Stomach (tissue), 9 donors: ENCODE results near the gene TM9SF2. TPM values are rescaled to one million over a fixed set of nuclear protein-coding genes. Genes with fewer than 3 reads are reported as not detected.

Experiments used
- DNase-seq, 2 donors: peaks; one replicate each; pipeline versions ENCODE4 v3.0.0 to v3.0.0-alpha.2; 2013 to 2019
- H3K27ac ChIP-seq, 5 donors: fragments of 200-600 bp in 4 of 5; sonication (generic) in 4 of 5; one replicate each; pipeline ENCODE4 v1.5.1; 2013 to 2019; ENCODE audit warnings: mild to moderate bottlenecking in 1 of 5, moderate library complexity in 1 of 5
- H3K27me3 ChIP-seq, 3 donors: fragments of 200-600 bp; sonication (generic); one replicate each; pipeline ENCODE4 v1.5.1; 2017 to 2019; ENCODE audit warnings: mixed run types in 1 of 3
- H3K36me3 ChIP-seq, 4 donors: fragments of 200-600 bp; sonication (generic); 1 replicate in 3 of 4; 2 replicates in 1 of 4; pipeline ENCODE4 v1.5.1; 2016 to 2019
- H3K4me1 ChIP-seq, 4 donors: fragments of 200-600 bp; sonication (generic); one replicate each; pipeline ENCODE4 v1.5.1; 2016 to 2019
- H3K4me3 ChIP-seq, 4 donors: fragments of 200-600 bp; sonication (generic) in 3 of 4; one replicate each; pipeline ENCODE4 v1.5.1; 2016 to 2019; ENCODE audit warnings: mild to moderate bottlenecking in 1 of 4
- H3K9me3 ChIP-seq, 4 donors: fragments of 200-600 bp; sonication (generic); one replicate each; pipeline ENCODE4 v1.5.1; 2016 to 2019
- CTCF ChIP-seq, 7 experiments: fragments of 450-650 bp in 4 of 7; fragments of 200-600 bp in 3 of 7; sonication (generic) in 3 of 7; IDR thresholded peaks; one replicate each; pipeline ENCODE4 v1.5.1; 2016 to 2019; ENCODE audit warnings: antibody characterized with exemption in 7 of 7, control low read depth in 2 of 7, mild to moderate bottlenecking in 1 of 7
- EP300 ChIP-seq: sonication (generic); formaldehyde crosslinking; IDR thresholded peaks from one replicate; pipeline ENCODE4 v1.6.1; 2017; ENCODE audit warnings: antibody characterized with exemption
- POLR2A ChIP-seq, 4 donors: fragments of 450-650 bp; IDR thresholded peaks; one replicate each; pipeline ENCODE4 v1.6.1; 2016; ENCODE audit warnings: antibody characterized with exemption in 4 of 4, control low read depth in 2 of 4, mild to moderate bottlenecking in 1 of 4, moderate library complexity in 1 of 4
- POLR2AphosphoS5 ChIP-seq, 3 donors: sonication (generic); formaldehyde crosslinking; IDR thresholded peaks; one replicate each; pipeline ENCODE4 v1.6.1; 2016; ENCODE audit warnings: antibody characterized with exemption in 3 of 3
- WGBS, 5 donors: extraction: QIAGEN DNeasy Blood & Tissue Kit in 3 of 5; methylation state at CpG; one replicate each; pipeline versions ENCODE4 v1.1.5 to v1.1.7; 2013 to 2018; 5-methylcytosine and 5-hydroxymethylcytosine counted together
- intact Hi-C: fragments of 100-400 bp; cut with DNase I; formaldehyde crosslinking; loops from one replicate; pipeline ENCODE4 v1.15.1; 2023; ENCODE audit warnings: low total_unique reads
- polyA plus RNA-seq, 3 donors: library from polyadenylated mRNA; stranded (reverse); fragments of 200-250 nt; gene quantifications; one replicate each; pipeline ENCODE4 v1.2.3, GENCODE V29; 2013
- total RNA-seq, 5 donors: library from RNA; depleted of rRNA; stranded (reverse); fragments of >200 nt; gene quantifications; one replicate each; pipeline versions ENCODE4 v1.1.0 to v1.2.3, GENCODE V29; 2014 to 2016
- donor health status: healthy with polysubstance abuse.
- donor health status: Bipolar disorder and iron deficiency.
- donor health status: healthy.

The TM9SF2 gene
- total and polyA plus RNA-seq, 8 donors, result 18.1 to 268 (median 36.0) TPM

- Histone ChIP-seq H3K27ac (peak overlapping the region; percentile 50 to 93 (median 89)), H3K9me3 (no peaks in the 10 kb centered on the region), H3K36me3 (no peaks in the 10 kb centered on the region), H3K4me1 (peaks cover 31 to 52% (median 35%) of the 10 kb centered on the region in 4 donors), H3K27me3 (no peaks in the 10 kb centered on the region), H3K4me3 (peak overlapping the region; percentile 33 to 45 (median 44))
- peak; percentile 65 to 81 for DNase-seq
- WGBS, 5 donors, result 28 to 53% (median 38%) methylated on average over 12 of the region's 12 CpGs
- TF ChIP-seq POLR2AphosphoS5 (IDR thresholded peaks at IDR 0.05), result peak in 2 of 3 donors; percentile 36 to 38
- no peak for TF ChIP-seq POLR2A (IDR thresholded peaks at IDR 0.05)
- no peak for TF ChIP-seq CTCF (IDR thresholded peaks at IDR 0.05)
- no peak for TF ChIP-seq EP300
- intact Hi-C loops, result no loop called here
Measured at GRCh38 chr13:99496184-99497142, 4.8 kb upstream of the TM9SF2 start.

- H3K27me3 ChIP-seq, result no peaks in the 10 kb centered on the region
- H3K4me3 ChIP-seq, result peak overlapping the region; percentile 42 to 55 (median 48)
- peak; percentile 98 to 99 for DNase-seq
- peak overlapping the region; percentile 89 to 93 (median 91) for H3K27ac ChIP-seq
- intact Hi-C loops, result no loop called here
- no peaks in the 10 kb centered on the region for H3K9me3 ChIP-seq
- no peaks in the 10 kb centered on the region for H3K36me3 ChIP-seq
- 4 to 8% (median 5%) methylated on average over 41 to 50 of the region's 50 CpGs for WGBS, 5 donors
- peaks cover 38 to 68% (median 50%) of the 10 kb centered on the region in 4 donors for H3K4me1 ChIP-seq
- TF ChIP-seq CTCF (IDR thresholded peaks at IDR 0.05) (no peak), POLR2AphosphoS5 (IDR thresholded peaks at IDR 0.05) (peak; percentile 57 to 89 (median 67)), POLR2A (IDR thresholded peaks at IDR 0.05) (no peak), EP300 (no peak)
Measured at GRCh38 chr13:99498171-99499161, 2.8 kb upstream of the TM9SF2 start.

DNA sequence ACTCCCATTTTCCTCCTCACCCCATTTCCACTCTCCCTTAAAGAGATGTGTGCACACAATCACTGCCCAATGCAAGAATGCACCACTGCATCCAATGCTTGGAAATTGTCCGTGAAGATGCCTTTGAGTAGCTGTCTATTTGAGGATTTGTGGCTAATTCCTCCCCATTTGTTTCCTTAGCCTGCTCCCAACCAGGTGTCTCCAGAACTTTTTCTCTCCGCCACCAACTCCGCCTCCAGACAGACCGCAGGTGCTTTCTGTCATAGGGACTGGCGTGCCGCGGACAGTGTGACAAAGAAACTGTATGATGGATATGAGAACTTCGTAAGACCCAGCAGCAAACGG is 461 bp upstream of the TM9SF2 start:
- intact Hi-C loops, result loop anchor here (10.0 kb wide), 1 partner anchor 56 kb away; no protein-coding TSS in a partner anchor
- H3K27ac ChIP-seq, result peak overlapping the region; percentile 86 to 96 (median 94)
- H3K9me3 ChIP-seq, result no peaks in the 10 kb centered on the region
- DNase-seq, result no peak
- no peaks in the 10 kb centered on the region for H3K27me3 ChIP-seq
- TF ChIP-seq POLR2A (IDR thresholded peaks at IDR 0.05), result no peak
- TF ChIP-seq EP300, result no peak
- no peak for TF ChIP-seq CTCF (IDR thresholded peaks at IDR 0.05)
- TF ChIP-seq POLR2AphosphoS5 (IDR thresholded peaks at IDR 0.05), result no peak
- WGBS, 5 donors, result 0 to 3% (median 0%) methylated on average over 9 of the region's 9 CpGs
- peak overlapping the region; percentile 69 to 93 (median 85) for H3K4me3 ChIP-seq
- no peaks in the 10 kb centered on the region for H3K36me3 ChIP-seq
- peaks cover 42 to 84% (median 61%) of the 10 kb centered on the region in 4 donors for H3K4me1 ChIP-seq
